ENCODE results near the gene TMEM258. TPM values are rescaled to one million over a fixed set of nuclear protein-coding genes. Genes with fewer than 3 reads are reported as not detected.

TMEM258 gene
- total and polyA plus RNA-seq, 10 of the 15 experiments (the other 5 are each of a cell fraction or from before 2014, with no cell fraction given): 160 to 840 (median 326) TPM

GRCh38 chr11:61774411-61774810 is 18.0 kb downstream of the TMEM258 start (continued):
- TF ChIP-seq STAT3 (IDR thresholded peaks at IDR 0.05; ENCODE audit: low read depth, low read length) (no peak), ZNF687 (IDR thresholded peaks at IDR 0.05) (no peak), BACH1 (IDR thresholded peaks at IDR 0.05; ENCODE audit: borderline replicate concordance) (no peak)

GRCh38 chr11:61773809-61774208 is 18.6 kb downstream of the TMEM258 start:
- no peak for ATAC-seq
- ChIA-PET POLR2A (interaction anchor here (0.7 kb wide), 1 partner anchor 45 kb away, joined by 4 read pairs; no protein-coding TSS in a partner anchor), RAD21 (ENCODE audit: unreplicated experiment) (no interaction called here), SMC1A (ENCODE audit: uncharacterized antibody, unreplicated experiment) (no interaction called here), CTCF (interaction anchor here (7.5 kb wide), 1 partner anchor 25 kb away, joined by 88 read pairs; no protein-coding TSS in a partner anchor)
- H3K9me3 ChIP-seq (replicated peaks; ENCODE audit: control insufficient read depth, insufficient read depth, low read length): no peaks in the 10 kb centered on the region
- H2AFZ ChIP-seq (ENCODE audit: control insufficient read depth, low read depth, low read length): no peak overlapping the region
- FAIRE-seq: no peak
- BruUV-seq (replicated peaks): no TSS peak
- in situ Hi-C loops (cut with MboI) (no loop called here), intact Hi-C loops (cut with micrococcal nuclease; ENCODE audit: unreplicated experiment) (no loop called here)
- DNase-seq (ENCODE audit: low read depth, low spot score): no peak
- H3K27ac ChIP-seq (ENCODE audit: control insufficient read depth, insufficient read depth): no peak overlapping the region
- 70% methylated on average over 18 of the region's 18 CpGs for WGBS (ENCODE audit: insufficient coverage, insufficient replicate concordance, low lambda C conversion rate, missing lambda C conversion rate)
- no peaks in the 10 kb centered on the region for H4K20me1 ChIP-seq (ENCODE audit: control insufficient read depth, insufficient read depth)
- no peak overlapping the region for H3K4me3 ChIP-seq
- no peaks in the 10 kb centered on the region for H3K27me3 ChIP-seq (replicated peaks in 1 of 2; ENCODE audit: control insufficient read depth in 2 of 2, insufficient read depth in 2 of 2, low read length in 1 of 2)
- no peaks in the 10 kb centered on the region for H3K79me2 ChIP-seq (ENCODE audit: control insufficient read depth, insufficient read depth, low read length)
- H3K36me3 ChIP-seq (ENCODE audit: control insufficient read depth in 2 of 2, insufficient read depth in 2 of 2, low read length in 1 of 2): no peaks in the 10 kb centered on the region
- H3K4me1 ChIP-seq (ENCODE audit: control insufficient read depth, insufficient read depth, low read length): no peaks in the 10 kb centered on the region; the same call in 1 of the 2 replicates
- no peak overlapping the region for H3K4me2 ChIP-seq (ENCODE audit: control insufficient read depth, insufficient read depth)
- H3K9ac ChIP-seq (ENCODE audit: control insufficient read depth, insufficient read depth, low read length): no peak overlapping the region
- TF ChIP-seq ELK1 (IDR thresholded peaks at IDR 0.05; ENCODE audit: low read depth, low read length): no peak
- TF ChIP-seq POLR2AphosphoS2 (IDR thresholded peaks at IDR 0.05; ENCODE audit: low read depth, low read length): no peak
- no peak for TF ChIP-seq EP300 (IDR thresholded peaks at IDR 0.05; ENCODE audit: borderline replicate concordance in 1 of 2, control insufficient read depth in 1 of 2, low read depth in 2 of 2, low read length in 2 of 2)
- TF ChIP-seq MTA2 (IDR thresholded peaks at IDR 0.05; ENCODE audit: low read depth): no peak
- TF ChIP-seq BCL11A (IDR thresholded peaks at IDR 0.05; ENCODE audit: low read depth, low read length): no peak
- TF ChIP-seq NBN (IDR thresholded peaks at IDR 0.05): no peak
- TF ChIP-seq SREBF2 (IDR thresholded peaks at IDR 0.05; ENCODE audit: low read length): no peak
- TF ChIP-seq ZBTB40 (IDR thresholded peaks at IDR 0.05; ENCODE audit: borderline replicate concordance): no peak
- TF ChIP-seq PKNOX1 (IDR thresholded peaks at IDR 0.05): no peak
- TF ChIP-seq SMC3 (IDR thresholded peaks at IDR 0.05; ENCODE audit: borderline replicate concordance, low read length): no peak

All from GM12878 (cell line).